ENCODE results near the gene PLEKHB1.
"Not testable (repeated sequence)": the region's sequence is repeated elsewhere in the genome, so short reads cannot be mapped to it uniquely, and the experiment has no call there.

Gene PLEKHB1

GRCh38 chr11:73676552-73676951, 30.2 kb downstream of the PLEKHB1 start:
- not testable (repeated sequence) for DNase-seq (ENCODE audit: low spot score)

- DNase-seq (ENCODE audit: low spot score), result no peak
Observed at GRCh38 chr11:73680687-73681086, 34.3 kb downstream of the PLEKHB1 start.

GRCh38 chr11:73693899-73694525, 47.6 kb downstream of the PLEKHB1 start:
- no peak for DNase-seq (ENCODE audit: low spot score)

- no peak for DNase-seq (ENCODE audit: low spot score)
Observed at GRCh38 chr11:73705053-73705452, 58.7 kb downstream of the PLEKHB1 start.

- no peak for DNase-seq (ENCODE audit: low spot score)
Observed at GRCh38 chr11:73710964-73711363, 64.6 kb downstream of the PLEKHB1 start.

All from HuH-7 (cell line).